WTC11 (cell line): ENCODE results near the gene MVD. TPM values are rescaled to one million over a fixed set of nuclear protein-coding genes. Genes with fewer than 3 reads are reported as not detected.

Source experiments
- ATAC-seq: fragments of 200-7000 bp; cut with Tn5 transposase; 2 replicates; pipeline ENCODE4 v1.10.0; 2021; ENCODE audit warnings: mild to moderate bottlenecking, moderate library complexity
- CTCF ChIA-PET: fragments of 300-600 bp; sonication (Branson Sonifier 250); formaldehyde crosslinking; loops from one replicate; lab custom pipeline; 2021; ENCODE audit warnings: antibody characterized with exemption; lab: Charles Lee
- POLR2A ChIA-PET: fragments of 350-600 bp; sonication (Branson Sonifier 250); formaldehyde crosslinking; loops from one replicate; lab custom pipeline; 2021; ENCODE audit warnings: antibody characterized with exemption; lab: Charles Lee
- DNase-seq: peaks from one replicate; pipeline ENCODE4 v3.0.0; 2021; ENCODE audit warnings: low spot score
- H3K27ac Mint-ChIP-seq: 2 replicates; pipeline ENCODE4 v1.8.0; 2021; ENCODE audit warnings: mixed read lengths
- H3K27me3 Mint-ChIP-seq: 2 replicates; pipeline ENCODE4 v1.8.0; 2021; ENCODE audit warnings: low read depth, mild to moderate bottlenecking, moderate library complexity, mixed read lengths
- H3K36me3 Mint-ChIP-seq: 2 replicates; pipeline ENCODE4 v1.8.0; 2021; ENCODE audit warnings: mixed read lengths
- H3K4me1 Mint-ChIP-seq: 2 replicates; pipeline ENCODE4 v1.8.0; 2022; ENCODE audit warnings: mixed read lengths
- H3K4me3 Mint-ChIP-seq: 2 replicates; pipeline ENCODE4 v1.8.0; 2021; ENCODE audit warnings: mild to moderate bottlenecking, moderate library complexity, mixed read lengths
- H3K9me3 Mint-ChIP-seq: 2 replicates; pipeline ENCODE4 v1.8.0; 2021; ENCODE audit warnings: mixed read lengths
- FOXJ3 ChIP-seq: sonication (generic); formaldehyde crosslinking; IDR thresholded peaks from 2 replicates; pipeline ENCODE4 v1.9.0; 2021; ENCODE audit warnings: missing genetic modification reagents, mild to moderate bottlenecking, borderline replicate concordance
- MYBL2 ChIP-seq: sonication (generic); formaldehyde crosslinking; IDR thresholded peaks from 2 replicates; pipeline ENCODE4 v1.8.1; 2023; ENCODE audit warnings: mild to moderate bottlenecking, moderate library complexity, missing genetic modification reagents
- ZNF416 ChIP-seq: fragments of 250-450 bp; sonication (Bioruptor Pico); IDR thresholded peaks from 2 replicates; pipeline ENCODE4 v1.9.0; 2021; ENCODE audit warnings: mild to moderate bottlenecking, inconsistent platforms
- ZNF671 ChIP-seq: fragments of 250-450 bp; sonication (Bioruptor Pico); IDR thresholded peaks from 2 replicates; pipeline ENCODE4 v1.8.0; 2021; ENCODE audit warnings: mild to moderate bottlenecking
- total RNA-seq: library from RNA; stranded (reverse); gene quantifications from 3 replicates; pipeline ENCODE4 v1.2.3, GENCODE V29; 2021
- TF ChIP-seq, protein P1 (sequence below): sonication (generic); formaldehyde crosslinking; IDR thresholded peaks from 2 replicates; pipeline ENCODE4 v1.8.0; 2022; ENCODE audit warnings: mild to moderate bottlenecking, missing genetic modification reagents
- TF ChIP-seq, protein P2 (sequence below): sonication (generic); formaldehyde crosslinking; IDR thresholded peaks from 2 replicates; pipeline ENCODE4 v1.8.0; 2022; ENCODE audit warnings: missing genetic modification reagents
- TF ChIP-seq, protein P3 (sequence below): fragments of 250-450 bp; sonication (Bioruptor Pico); IDR thresholded peaks from 2 replicates; pipeline ENCODE4 v1.9.0; 2021; ENCODE audit warnings: mild to moderate bottlenecking, borderline replicate concordance
- TF ChIP-seq, protein P4 (sequence below): fragments of 250-450 bp; sonication (Bioruptor Pico); IDR thresholded peaks from 2 replicates; pipeline ENCODE4 v2.1.2; 2022; ENCODE audit warnings: mild to moderate bottlenecking, moderate library complexity
- TF ChIP-seq, protein P5 (sequence below): sonication (generic); formaldehyde crosslinking; IDR thresholded peaks from 2 replicates; pipeline ENCODE4 v1.8.1; 2022; ENCODE audit warnings: mild to moderate bottlenecking, moderate library complexity, missing genetic modification reagents

Gene MVD
- total RNA-seq, 1 experiment from 2014 or later: 113 TPM

DNA sequence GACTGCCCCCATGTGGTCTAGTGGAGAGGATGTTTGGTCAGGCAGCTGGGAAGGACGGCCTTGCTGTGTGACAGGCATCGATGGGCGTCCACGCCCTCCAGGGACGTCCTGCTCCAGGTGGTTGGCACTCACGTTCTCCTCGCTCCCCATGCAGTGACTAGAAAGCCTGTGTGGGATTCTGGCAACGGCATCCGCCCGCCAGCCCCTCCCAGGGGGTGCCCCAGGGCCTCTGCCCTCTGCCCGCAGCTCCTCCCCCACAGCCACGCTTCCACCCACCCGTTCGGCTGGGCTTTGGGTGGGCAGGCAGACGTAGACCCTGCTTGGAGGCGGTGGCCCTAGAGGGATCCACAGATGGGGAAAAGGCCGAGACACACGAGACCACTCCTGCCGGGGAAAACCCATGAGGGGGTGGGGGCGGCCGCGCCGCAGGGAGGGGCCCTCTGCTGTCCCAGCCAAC lies 29.2 kb downstream of the MVD start:
- Mint-ChIP-seq H3K9me3 (no peaks in the 10 kb centered on the region), H3K4me3 (peak overlapping the region; percentile 69), H3K4me1 (peaks cover 33% of the 10 kb centered on the region), H3K27ac (no peak overlapping the region), H3K36me3 (peaks cover 17% of the 10 kb centered on the region; the same call in 1 of the 2 replicates), H3K27me3 (peaks cover 10% of the 10 kb centered on the region)
- ChIA-PET CTCF (interaction anchor here (0.5 to 3.4 kb wide), 24 partner anchors 9 to 212 kb away, joined by 3 to 17 read pairs (median 4); partner anchors contain the start of gene ZC3H18), POLR2A (interaction anchor here (1.1 to 1.9 kb wide), 2 partner anchors 24 to 63 kb away, joined by 5 to 6 read pairs; partner anchors contain the start of gene ZC3H18)
- TF ChIP-seq, protein P1, sequence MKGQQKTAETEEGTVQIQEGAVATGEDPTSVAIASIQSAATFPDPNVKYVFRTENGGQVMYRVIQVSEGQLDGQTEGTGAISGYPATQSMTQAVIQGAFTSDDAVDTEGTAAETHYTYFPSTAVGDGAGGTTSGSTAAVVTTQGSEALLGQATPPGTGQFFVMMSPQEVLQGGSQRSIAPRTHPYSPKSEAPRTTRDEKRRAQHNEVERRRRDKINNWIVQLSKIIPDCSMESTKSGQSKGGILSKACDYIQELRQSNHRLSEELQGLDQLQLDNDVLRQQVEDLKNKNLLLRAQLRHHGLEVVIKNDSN (CRISPR knock-in tag): 0 out of 2 replicates have a peak, but pooled peaks have one; percentile 4
- no peak for TF ChIP-seq FOXJ3
- peak; percentile 67 for DNase-seq
- ATAC-seq: peak; percentile 45

DNA sequence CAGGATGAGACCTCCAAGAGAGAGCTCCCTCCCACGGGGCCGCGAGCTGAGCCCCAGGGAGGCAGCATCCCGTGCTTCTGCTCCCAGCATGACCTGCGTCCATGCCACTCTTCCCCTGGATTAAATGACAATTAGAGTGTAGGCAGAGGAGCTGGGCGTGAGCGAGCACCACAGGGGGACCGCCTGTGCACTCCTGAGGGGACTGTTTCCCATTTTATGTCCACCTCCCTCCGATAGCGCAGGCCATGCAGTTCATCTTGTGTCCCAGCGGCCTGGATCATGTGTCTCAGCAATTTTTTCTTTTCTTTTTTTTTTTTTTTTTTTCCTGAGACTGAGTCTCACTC lies 30.3 kb downstream of the MVD start:
- no peaks in the 10 kb centered on the region for H3K9me3 Mint-ChIP-seq
- peaks cover 21% of the 10 kb centered on the region for H3K4me1 Mint-ChIP-seq
- ATAC-seq: no peak
- DNase-seq: no peak
- no peak overlapping the region for H3K4me3 Mint-ChIP-seq
- POLR2A ChIA-PET: interaction anchor here (1.0 to 1.9 kb wide), 3 partner anchors 13 to 62 kb away, joined by 3 to 6 read pairs (median 5); partner anchors contain the start of gene ZC3H18
- CTCF ChIA-PET: interaction anchor here (0.6 to 3.4 kb wide), 12 partner anchors 11 to 131 kb away, joined by 3 to 17 read pairs (median 5); no protein-coding TSS in a partner anchor
- peak overlapping the region; percentile 83 for H3K27ac Mint-ChIP-seq
- H3K36me3 Mint-ChIP-seq: peaks cover 19% of the 10 kb centered on the region
- H3K27me3 Mint-ChIP-seq: peaks cover 10% of the 10 kb centered on the region
- TF ChIP-seq, protein P2, sequence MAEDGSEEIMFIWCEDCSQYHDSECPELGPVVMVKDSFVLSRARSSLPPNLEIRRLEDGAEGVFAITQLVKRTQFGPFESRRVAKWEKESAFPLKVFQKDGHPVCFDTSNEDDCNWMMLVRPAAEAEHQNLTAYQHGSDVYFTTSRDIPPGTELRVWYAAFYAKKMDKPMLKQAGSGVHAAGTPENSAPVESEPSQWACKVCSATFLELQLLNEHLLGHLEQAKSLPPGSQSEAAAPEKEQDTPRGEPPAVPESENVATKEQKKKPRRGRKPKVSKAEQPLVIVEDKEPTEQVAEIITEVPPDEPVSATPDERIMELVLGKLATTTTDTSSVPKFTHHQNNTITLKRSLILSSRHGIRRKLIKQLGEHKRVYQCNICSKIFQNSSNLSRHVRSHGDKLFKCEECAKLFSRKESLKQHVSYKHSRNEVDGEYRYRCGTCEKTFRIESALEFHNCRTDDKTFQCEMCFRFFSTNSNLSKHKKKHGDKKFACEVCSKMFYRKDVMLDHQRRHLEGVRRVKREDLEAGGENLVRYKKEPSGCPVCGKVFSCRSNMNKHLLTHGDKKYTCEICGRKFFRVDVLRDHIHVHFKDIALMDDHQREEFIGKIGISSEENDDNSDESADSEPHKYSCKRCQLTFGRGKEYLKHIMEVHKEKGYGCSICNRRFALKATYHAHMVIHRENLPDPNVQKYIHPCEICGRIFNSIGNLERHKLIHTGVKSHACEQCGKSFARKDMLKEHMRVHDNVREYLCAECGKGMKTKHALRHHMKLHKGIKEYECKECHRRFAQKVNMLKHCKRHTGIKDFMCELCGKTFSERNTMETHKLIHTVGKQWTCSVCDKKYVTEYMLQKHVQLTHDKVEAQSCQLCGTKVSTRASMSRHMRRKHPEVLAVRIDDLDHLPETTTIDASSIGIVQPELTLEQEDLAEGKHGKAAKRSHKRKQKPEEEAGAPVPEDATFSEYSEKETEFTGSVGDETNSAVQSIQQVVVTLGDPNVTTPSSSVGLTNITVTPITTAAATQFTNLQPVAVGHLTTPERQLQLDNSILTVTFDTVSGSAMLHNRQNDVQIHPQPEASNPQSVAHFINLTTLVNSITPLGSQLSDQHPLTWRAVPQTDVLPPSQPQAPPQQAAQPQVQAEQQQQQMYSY: no peak
- no peak for TF ChIP-seq ZNF671 (CRISPR knock-in tag)
- TF ChIP-seq MYBL2: no peak
- TF ChIP-seq, protein P3, sequence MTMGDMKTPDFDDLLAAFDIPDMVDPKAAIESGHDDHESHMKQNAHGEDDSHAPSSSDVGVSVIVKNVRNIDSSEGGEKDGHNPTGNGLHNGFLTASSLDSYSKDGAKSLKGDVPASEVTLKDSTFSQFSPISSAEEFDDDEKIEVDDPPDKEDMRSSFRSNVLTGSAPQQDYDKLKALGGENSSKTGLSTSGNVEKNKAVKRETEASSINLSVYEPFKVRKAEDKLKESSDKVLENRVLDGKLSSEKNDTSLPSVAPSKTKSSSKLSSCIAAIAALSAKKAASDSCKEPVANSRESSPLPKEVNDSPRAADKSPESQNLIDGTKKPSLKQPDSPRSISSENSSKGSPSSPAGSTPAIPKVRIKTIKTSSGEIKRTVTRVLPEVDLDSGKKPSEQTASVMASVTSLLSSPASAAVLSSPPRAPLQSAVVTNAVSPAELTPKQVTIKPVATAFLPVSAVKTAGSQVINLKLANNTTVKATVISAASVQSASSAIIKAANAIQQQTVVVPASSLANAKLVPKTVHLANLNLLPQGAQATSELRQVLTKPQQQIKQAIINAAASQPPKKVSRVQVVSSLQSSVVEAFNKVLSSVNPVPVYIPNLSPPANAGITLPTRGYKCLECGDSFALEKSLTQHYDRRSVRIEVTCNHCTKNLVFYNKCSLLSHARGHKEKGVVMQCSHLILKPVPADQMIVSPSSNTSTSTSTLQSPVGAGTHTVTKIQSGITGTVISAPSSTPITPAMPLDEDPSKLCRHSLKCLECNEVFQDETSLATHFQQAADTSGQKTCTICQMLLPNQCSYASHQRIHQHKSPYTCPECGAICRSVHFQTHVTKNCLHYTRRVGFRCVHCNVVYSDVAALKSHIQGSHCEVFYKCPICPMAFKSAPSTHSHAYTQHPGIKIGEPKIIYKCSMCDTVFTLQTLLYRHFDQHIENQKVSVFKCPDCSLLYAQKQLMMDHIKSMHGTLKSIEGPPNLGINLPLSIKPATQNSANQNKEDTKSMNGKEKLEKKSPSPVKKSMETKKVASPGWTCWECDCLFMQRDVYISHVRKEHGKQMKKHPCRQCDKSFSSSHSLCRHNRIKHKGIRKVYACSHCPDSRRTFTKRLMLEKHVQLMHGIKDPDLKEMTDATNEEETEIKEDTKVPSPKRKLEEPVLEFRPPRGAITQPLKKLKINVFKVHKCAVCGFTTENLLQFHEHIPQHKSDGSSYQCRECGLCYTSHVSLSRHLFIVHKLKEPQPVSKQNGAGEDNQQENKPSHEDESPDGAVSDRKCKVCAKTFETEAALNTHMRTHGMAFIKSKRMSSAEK (CRISPR knock-in tag): no peak
- TF ChIP-seq, protein P4, sequence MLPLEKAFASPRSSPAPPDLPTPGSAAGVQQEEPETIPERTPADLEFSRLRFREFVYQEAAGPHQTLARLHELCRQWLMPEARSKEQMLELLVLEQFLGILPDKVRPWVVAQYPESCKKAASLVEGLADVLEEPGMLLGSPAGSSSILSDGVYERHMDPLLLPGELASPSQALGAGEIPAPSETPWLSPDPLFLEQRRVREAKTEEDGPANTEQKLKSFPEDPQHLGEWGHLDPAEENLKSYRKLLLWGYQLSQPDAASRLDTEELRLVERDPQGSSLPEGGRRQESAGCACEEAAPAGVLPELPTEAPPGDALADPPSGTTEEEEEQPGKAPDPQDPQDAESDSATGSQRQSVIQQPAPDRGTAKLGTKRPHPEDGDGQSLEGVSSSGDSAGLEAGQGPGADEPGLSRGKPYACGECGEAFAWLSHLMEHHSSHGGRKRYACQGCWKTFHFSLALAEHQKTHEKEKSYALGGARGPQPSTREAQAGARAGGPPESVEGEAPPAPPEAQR (CRISPR knock-in tag): no peak
- TF ChIP-seq, protein P5, sequence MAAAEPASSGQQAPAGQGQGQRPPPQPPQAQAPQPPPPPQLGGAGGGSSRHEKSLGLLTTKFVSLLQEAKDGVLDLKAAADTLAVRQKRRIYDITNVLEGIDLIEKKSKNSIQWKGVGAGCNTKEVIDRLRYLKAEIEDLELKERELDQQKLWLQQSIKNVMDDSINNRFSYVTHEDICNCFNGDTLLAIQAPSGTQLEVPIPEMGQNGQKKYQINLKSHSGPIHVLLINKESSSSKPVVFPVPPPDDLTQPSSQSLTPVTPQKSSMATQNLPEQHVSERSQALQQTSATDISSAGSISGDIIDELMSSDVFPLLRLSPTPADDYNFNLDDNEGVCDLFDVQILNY (CRISPR knock-in tag): no peak
- no peak for TF ChIP-seq ZNF416 (CRISPR knock-in tag)
